ENCODE measurements around the gene MFN1.
"Not testable (repeated sequence)": the region's sequence is repeated elsewhere in the genome, so short reads cannot be mapped to it uniquely, and the experiment has no call there.

MFN1 gene
- 68.1 to 93.6 (median 80.6) reads per million in 4 experiments for total RNA-seq

GRCh38 chr3:179347345-179348194 lies at the start of gene MFN1:
MFN1 (plus strand) TSS chr3:179347709; CDS start chr3:179348852, 1,143 bp downstream.
- peak; percentile 85 for DNase-seq

DNA sequence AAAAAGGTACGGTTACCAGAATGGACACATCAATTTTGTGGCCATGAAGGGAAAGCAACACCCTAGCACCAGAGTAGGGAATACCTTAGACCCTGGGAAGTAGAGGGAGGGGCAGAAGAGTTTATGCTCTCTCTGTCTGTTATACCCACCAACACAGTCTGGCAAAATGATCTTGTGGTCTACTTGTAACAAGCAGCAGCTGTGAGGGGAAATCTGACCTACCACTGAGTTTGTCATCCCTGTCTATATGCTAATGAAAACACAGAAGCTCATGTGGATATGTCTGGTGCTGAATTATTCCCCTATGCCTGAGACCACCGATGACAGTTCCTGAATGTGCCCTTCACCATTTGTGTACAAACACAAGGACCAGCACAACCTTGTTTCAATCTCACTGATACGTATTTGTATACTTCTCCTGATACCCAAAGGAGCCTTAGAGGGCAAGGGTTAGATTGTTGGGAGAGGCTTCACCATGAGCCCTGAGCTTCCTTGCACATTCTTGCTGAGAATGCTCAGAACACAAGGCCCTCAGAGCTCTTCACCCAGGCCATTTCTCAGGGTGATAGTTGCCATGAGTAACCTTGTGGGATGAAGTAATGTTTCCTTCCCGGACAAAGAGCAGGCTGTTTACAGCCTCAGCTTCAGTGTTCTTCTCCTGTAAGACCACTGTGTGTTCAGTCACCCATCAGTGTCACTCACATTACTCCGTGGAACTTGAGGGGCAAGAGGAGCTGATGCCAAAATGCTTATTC lies 49.4 kb upstream of the MFN1 start:
- no peak for DNase-seq

DNA sequence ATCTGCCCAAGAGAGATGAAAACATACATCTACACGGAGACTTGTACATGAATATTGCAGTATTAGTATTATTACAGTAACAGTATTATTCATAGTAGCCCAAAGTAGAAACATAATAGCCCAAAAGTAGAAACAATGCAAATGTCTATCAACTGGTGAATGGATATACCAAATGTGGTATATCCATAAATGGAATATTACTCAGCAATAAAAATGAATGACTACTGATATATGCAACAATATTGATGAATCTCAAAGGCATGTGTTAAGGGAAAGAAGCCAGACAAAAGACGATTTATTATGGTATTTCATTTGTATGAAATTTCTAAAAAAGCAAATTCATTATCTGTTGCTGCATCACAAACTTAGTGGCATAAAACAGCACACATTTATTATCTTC lies 48.2 kb upstream of the MFN1 start:
- no peak for DNase-seq

DNA sequence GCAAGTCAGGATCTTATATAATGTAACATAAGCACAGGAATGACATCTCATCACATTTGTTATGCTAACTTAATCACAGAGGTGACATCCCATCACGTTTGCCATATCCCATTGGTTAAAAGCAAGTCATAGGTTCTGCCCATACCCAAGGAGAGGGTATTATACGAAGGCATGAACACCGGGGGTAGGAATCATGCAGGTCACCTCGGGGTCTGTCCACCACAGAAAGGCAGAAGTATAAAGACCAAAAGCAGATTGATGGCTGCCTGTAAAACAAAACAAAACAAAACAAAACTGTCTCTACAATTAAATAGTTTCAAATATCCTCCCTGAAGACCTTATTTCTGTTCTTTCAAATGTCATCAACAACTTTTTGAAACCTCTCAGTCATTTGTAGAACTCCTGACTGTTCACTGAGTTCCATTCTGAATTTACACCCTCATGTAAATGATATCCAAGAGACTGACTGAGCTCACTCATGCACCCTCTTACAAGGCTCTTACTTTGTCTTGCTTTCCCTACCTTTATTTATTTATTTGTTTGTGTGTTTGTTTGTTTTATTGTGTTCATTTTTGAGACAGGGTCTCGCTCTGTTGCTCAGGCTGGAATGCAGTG lies 47.4 kb upstream of the MFN1 start:
- DNase-seq = no peak

GRCh38 chr3:179301645-179302044 lies 45.9 kb upstream of the MFN1 start:
- DNase-seq = no peak

GRCh38 chr3:179302111-179302510 lies 45.4 kb upstream of the MFN1 start:
- DNase-seq = no peak

GRCh38 chr3:179304605-179305004 lies 42.9 kb upstream of the MFN1 start:
- DNase-seq = no peak

DNA sequence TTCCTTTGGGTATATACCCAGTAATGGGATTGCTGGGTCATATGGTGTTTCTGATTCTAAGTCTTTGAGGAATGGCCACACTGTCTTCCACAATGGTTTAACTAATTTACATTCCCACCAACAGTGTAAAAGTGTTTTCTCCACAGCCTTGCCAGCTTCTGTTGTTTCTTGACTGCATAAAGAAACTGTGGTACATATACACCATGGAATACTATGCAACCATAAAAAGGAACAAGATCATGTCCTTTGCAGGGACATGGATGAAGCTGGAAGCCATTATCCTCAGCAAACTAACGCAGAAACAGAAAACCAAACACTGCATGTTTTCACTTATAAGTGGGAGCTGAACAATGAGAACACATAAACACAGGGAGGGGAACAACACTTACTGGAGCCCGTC lies 40.1 kb upstream of the MFN1 start:
- DNase-seq = not testable (repeated sequence)

GRCh38 chr3:179308001-179308400 lies 39.5 kb upstream of the MFN1 start:
- no peak for DNase-seq

GRCh38 chr3:179309225-179310078 lies 38.1 kb upstream of the MFN1 start:
- DNase-seq = no peak

GRCh38 chr3:179318876-179319275 lies 28.6 kb upstream of the MFN1 start:
- DNase-seq = no peak

GRCh38 chr3:179321668-179322285 lies 25.7 kb upstream of the MFN1 start:
- no peak for DNase-seq

- peak; percentile 78 for DNase-seq
Observed at GRCh38 chr3:179322286-179323196, 25.0 kb upstream of the MFN1 start, which contains the start of gene ZNF639. ZNF639 (plus strand) TSS chr3:179323031; CDS start chr3:179328294, 5,263 bp downstream.

GRCh38 chr3:179323197-179324110 lies 24.1 kb upstream of the MFN1 start:
- DNase-seq = peak; percentile 49

DNA sequence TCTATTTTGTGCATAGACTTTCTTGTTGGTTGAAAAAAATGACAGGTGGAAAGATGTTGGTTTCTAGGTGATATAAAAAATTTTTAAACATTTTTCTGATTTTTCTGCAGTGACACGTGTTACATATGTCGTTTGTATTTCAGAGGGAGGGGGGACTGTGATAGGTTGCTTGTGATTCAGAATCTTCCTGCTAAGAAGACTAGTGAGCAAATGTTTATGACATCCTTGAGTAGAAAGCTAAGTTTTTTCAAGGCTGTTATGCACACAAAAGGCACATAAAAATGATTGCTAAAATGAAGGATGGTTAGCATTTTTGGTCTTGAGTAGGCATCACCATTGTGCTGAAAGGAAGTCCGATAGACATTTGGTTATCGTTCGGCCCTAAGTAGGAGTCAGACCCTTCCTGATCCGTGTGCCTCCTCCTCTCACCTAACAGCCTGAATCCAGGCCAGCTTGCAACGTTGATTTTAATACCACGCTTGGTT lies 23.2 kb upstream of the MFN1 start:
- no peak for DNase-seq

DNA sequence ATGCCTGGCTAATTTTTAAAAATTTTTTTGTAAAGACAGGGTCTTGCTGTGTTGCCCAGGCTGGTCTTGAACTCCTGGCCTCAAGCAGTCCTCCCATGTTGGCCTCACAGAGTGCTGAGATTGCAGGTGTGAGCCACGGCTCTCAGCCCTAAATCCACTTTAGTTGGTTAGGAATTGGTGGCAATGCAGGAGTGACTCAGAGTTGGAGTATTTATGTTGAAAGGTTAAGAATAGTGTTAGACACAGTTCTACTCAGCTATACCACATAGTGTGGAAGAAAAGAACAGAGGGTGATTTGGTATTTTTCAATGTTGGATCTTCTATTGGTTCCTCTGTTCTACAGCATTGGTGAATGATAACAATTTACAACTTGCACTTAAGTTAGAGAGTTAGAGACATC lies 17.1 kb upstream of the MFN1 start:
- no peak for DNase-seq

DNA sequence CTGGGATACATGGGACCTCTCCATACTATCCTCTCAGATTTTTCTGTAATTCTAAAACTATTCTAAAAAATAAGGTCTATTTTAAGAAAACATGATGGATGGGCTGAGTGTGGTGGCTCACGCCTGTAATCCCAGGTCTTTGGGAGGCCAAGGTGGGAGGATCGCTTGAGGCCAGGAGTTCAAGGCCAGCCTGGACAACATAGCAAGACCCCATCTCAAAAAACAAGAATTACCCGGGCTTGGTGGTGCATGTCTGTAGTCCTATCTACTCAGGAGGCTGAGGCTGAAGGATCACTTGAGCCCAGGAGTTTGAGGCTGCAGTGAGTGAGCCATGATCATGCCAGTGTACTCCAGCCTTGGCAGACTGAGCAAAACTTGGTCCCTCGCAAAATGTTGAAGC lies 15.3 kb upstream of the MFN1 start:
- DNase-seq = no peak

GRCh38 chr3:179333084-179333483 lies 14.4 kb upstream of the MFN1 start:
- DNase-seq = no peak

DNA sequence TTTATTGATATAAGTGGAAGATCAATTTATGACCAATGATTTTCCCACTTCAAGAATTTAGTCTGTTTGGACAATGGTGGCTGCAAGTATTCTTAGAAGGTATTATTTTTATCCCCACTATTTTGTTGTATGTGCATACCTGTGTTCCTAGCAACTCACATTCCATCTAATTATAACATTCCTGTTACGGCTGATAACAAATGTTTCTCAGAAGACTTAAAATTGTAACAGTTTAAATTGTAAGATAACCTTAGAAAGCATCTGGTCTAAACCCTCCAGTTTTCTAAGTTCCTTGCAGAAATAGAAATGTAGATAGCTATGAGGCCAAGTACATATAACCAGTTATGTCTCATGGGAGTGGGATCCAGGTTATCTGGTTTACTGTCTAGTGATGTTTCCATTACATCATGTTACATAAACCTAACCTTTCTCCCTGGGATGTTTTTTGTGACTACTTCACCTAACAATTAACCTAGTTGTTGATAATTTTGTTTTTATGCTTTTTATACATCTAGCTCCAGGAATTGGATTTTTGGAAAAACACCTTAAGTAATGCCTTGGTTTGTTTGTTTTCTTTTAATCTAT lies 11.1 kb upstream of the MFN1 start:
- no peak for DNase-seq
